HepG2 (cell line): ENCODE results near the gene CRLF1. TPM values are rescaled to one million over a fixed set of nuclear protein-coding genes. Genes with fewer than 3 reads are reported as not detected.

Experiments
- ATAC-seq: fragments of 200-7000 bp; cut with Tn5 transposase; 3 replicates; pipeline ENCODE4 v1.9.1; 2020; ENCODE audit warnings: mild to moderate bottlenecking, moderate library complexity
- BruUV-seq: library from RNA; stranded (reverse); fragments of 400-500 nt; replicated peaks from 2 replicates; lab custom pipeline; 2021; lab: Mats Ljungman, UMichigan
- CTCF ChIA-PET: fragments of 300-600 bp; formaldehyde crosslinking; extraction: SDS; loops from one replicate; lab custom pipeline; 2021; ENCODE audit warnings: low total read pairs, inconsistent platforms, low intra/inter-chr PET ratio; lab: Yijun Ruan, JAX
- POLR2A ChIA-PET: fragments of 350-600 bp; sonication (Branson Sonifier 250); formaldehyde crosslinking; loops from one replicate; lab custom pipeline; 2020; ENCODE audit warnings: antibody characterized with exemption, inconsistent platforms; lab: Yijun Ruan, JAX
- DNase-seq: peaks from one replicate; pipeline ENCODE4 v3.0.0-alpha.2; 2015; ENCODE audit warnings: low spot score
- FAIRE-seq: peaks from 3 replicates; lab custom pipeline; 2011; peaks lifted over from hg19 to GRCh38; lab: Jason Lieb, UNC
- H2AFZ ChIP-seq: one replicate; pipeline ENCODE4 v1.6.1; 2011; ENCODE audit warnings: low read length, inconsistent platforms
- H3K27ac ChIP-seq: fragments of 300-600 bp; 3 replicates; pipeline ENCODE4 v1.8.0; 2011; ENCODE audit warnings: mixed run types, mild to moderate bottlenecking, mixed read lengths, low read length, inconsistent platforms; ENCODE audit not compliant: insufficient read depth; ENCODE audit errors: extremely low read length
- H3K27me3 ChIP-seq, 2 experiments: fragments of 200-600 bp in 1 of 2; 2 replicates in 1 of 2; 3 replicates in 1 of 2; pipeline versions ENCODE4 v1.6.0 to v1.8.0; 2011; ENCODE audit warnings: low read length in 2 of 2, mild to moderate bottlenecking in 2 of 2, moderate library complexity in 2 of 2, inconsistent platforms in 1 of 2; ENCODE audit not compliant: insufficient read depth in 2 of 2, control insufficient read depth in 1 of 2
- H3K36me3 ChIP-seq, 2 experiments: fragments of 200-600 bp in 1 of 2; replicated peaks in 1 of 2; 2 replicates in 1 of 2; 3 replicates in 1 of 2; pipeline versions ENCODE4 v1.5.1 to v1.8.0; 2011; ENCODE audit warnings: low read length in 2 of 2, inconsistent platforms in 1 of 2; ENCODE audit not compliant: insufficient read depth in 2 of 2, control insufficient read depth in 1 of 2
- H3K4me1 ChIP-seq: 2 replicates; pipeline ENCODE4 v1.5.1; 2012; ENCODE audit warnings: low read length, inconsistent platforms; ENCODE audit not compliant: insufficient read depth
- H3K4me2 ChIP-seq: 2 replicates; pipeline ENCODE4 v1.6.0; 2011; ENCODE audit warnings: low read depth, low read length, inconsistent platforms
- H3K4me3 ChIP-seq, 3 experiments: fragments of 200-600 bp in 1 of 3; sonication (generic), shearing (Covaris generic) in 1 of 3; replicated peaks in 1 of 3; 2 replicates each; pipeline ENCODE4 v1.5.1; 2011 to 2016; ENCODE audit warnings: low read length in 3 of 3, inconsistent platforms in 2 of 3, low read depth in 2 of 3, mild to moderate bottlenecking in 2 of 3, control low read depth in 1 of 3, mixed read lengths in 1 of 3; ENCODE audit not compliant: insufficient read depth in 1 of 3
- H3K79me2 ChIP-seq: one replicate; pipeline ENCODE4 v1.6.1; 2011; ENCODE audit warnings: low read length, inconsistent platforms; ENCODE audit not compliant: insufficient read depth
- H3K9ac ChIP-seq: 2 replicates; pipeline ENCODE4 v1.6.0; 2011; ENCODE audit warnings: mild to moderate bottlenecking, low read depth, low read length, inconsistent platforms; ENCODE audit not compliant: insufficient read depth
- H3K9me3 ChIP-seq: 2 replicates; pipeline ENCODE4 v1.5.1; 2012; ENCODE audit warnings: mild to moderate bottlenecking, low read length
- H4K20me1 ChIP-seq: 2 replicates; pipeline ENCODE4 v1.6.0; 2011; ENCODE audit warnings: inconsistent platforms, mild to moderate bottlenecking, low read length, moderate library complexity; ENCODE audit not compliant: insufficient read depth
- GTF3A ChIP-seq: sonication (generic); formaldehyde crosslinking; conservative IDR thresholded peaks from 2 replicates; pipeline ENCODE4 v1.4.0; 2020; ENCODE audit warnings: mild to moderate bottlenecking, missing genetic modification reagents
- HOXA9 ChIP-seq: sonication (generic); formaldehyde crosslinking; IDR thresholded peaks from 2 replicates; pipeline ENCODE4 v1.8.1; 2022; ENCODE audit warnings: missing genetic modification reagents, mild to moderate bottlenecking, moderate library complexity, borderline replicate concordance
- NCOA2 ChIP-seq: sonication (generic); formaldehyde crosslinking; IDR thresholded peaks from 2 replicates; pipeline ENCODE4 v1.8.0; 2022; ENCODE audit warnings: inconsistent platforms
- NCOA5 ChIP-seq: sonication (generic); formaldehyde crosslinking; IDR thresholded peaks from 2 replicates; pipeline ENCODE4 v1.4.0; 2020; ENCODE audit warnings: missing genetic modification reagents
- NR2F6 ChIP-seq, 2 experiments: IDR thresholded peaks; 2 replicates each; pipeline ENCODE4 v1.6.1; 2016; ENCODE audit warnings: antibody characterized with exemption in 1 of 2, mild to moderate bottlenecking in 1 of 2
- POGZ ChIP-seq: sonication (generic); formaldehyde crosslinking; IDR thresholded peaks from 2 replicates; pipeline ENCODE4 v1.4.0; 2020; ENCODE audit warnings: mild to moderate bottlenecking, missing genetic modification reagents
- SALL1 ChIP-seq: sonication (generic); formaldehyde crosslinking; IDR thresholded peaks from 2 replicates; pipeline ENCODE4 v1.8.0; 2022; ENCODE audit warnings: mild to moderate bottlenecking, missing genetic modification reagents
- SMC3 ChIP-seq: IDR thresholded peaks from 2 replicates; pipeline ENCODE4 v1.6.1; 2011; ENCODE audit warnings: low read length, improper control_type of control experiment
- SRY ChIP-seq: sonication (generic); formaldehyde crosslinking; IDR thresholded peaks from 2 replicates; pipeline ENCODE4 v1.8.0; 2022; ENCODE audit warnings: mild to moderate bottlenecking, missing genetic modification reagents
- TMF1 ChIP-seq: sonication (generic); formaldehyde crosslinking; IDR thresholded peaks from 2 replicates; pipeline ENCODE4 v1.8.1; 2022; ENCODE audit warnings: low read depth, missing genetic modification reagents
- ZBTB8A ChIP-seq: sonication (generic); formaldehyde crosslinking; IDR thresholded peaks from 2 replicates; pipeline ENCODE4 v1.4.0; 2020; ENCODE audit warnings: mild to moderate bottlenecking, low read depth, missing genetic modification reagents, borderline replicate concordance
- ZIK1 ChIP-seq: sonication (generic); formaldehyde crosslinking; IDR thresholded peaks from 2 replicates; pipeline ENCODE4 v1.5.0; 2020; ENCODE audit warnings: mild to moderate bottlenecking, low read depth, missing genetic modification reagents, borderline replicate concordance
- ZNF777 ChIP-seq: sonication (generic); formaldehyde crosslinking; IDR thresholded peaks from 2 replicates; pipeline ENCODE4 v1.4.0; 2020; ENCODE audit warnings: missing genetic modification reagents
- ZNF83 ChIP-seq: sonication (generic); formaldehyde crosslinking; IDR thresholded peaks from 2 replicates; pipeline ENCODE4 v1.4.0; 2020; ENCODE audit warnings: missing genetic modification reagents, mild to moderate bottlenecking, borderline replicate concordance
- ZSCAN21 ChIP-seq: sonication (generic); formaldehyde crosslinking; IDR thresholded peaks from 2 replicates; pipeline ENCODE4 v1.8.0; 2022; ENCODE audit warnings: mild to moderate bottlenecking, missing genetic modification reagents, moderate library complexity, borderline replicate concordance
- WGBS: methylation state at CpG from one replicate; pipeline ENCODE4 v1.1.6; 2017; ENCODE audit warnings: low lambda C conversion rate; 5-methylcytosine and 5-hydroxymethylcytosine counted together
- in situ Hi-C: cut with HindIII; loops from 2 replicates; pipeline ENCODE4 v1.10.0; 2017; ENCODE audit warnings: low pct_unique_long_range_greater_than_20kb; ENCODE audit not compliant: extremely low pct_ligation_motif_present
- intact Hi-C: fragments of 100-400 bp; cut with micrococcal nuclease; formaldehyde crosslinking; loops from one replicate; pipeline ENCODE4 v1.10.0; 2022; ENCODE audit not compliant: unreplicated experiment
- polyA plus RNA-seq, 8 experiments: library from polyadenylated mRNA; depleted of rRNA in 3 of 8; stranded (reverse) in 7 of 8; unstranded in 1 of 8; fragments of >200 nt; fragmentation: Illumina TruSeq in 4 of 8; extraction: Trizol in 4 of 8; gene quantifications; 2 replicates each; pipeline versions ENCODE4 v1.2.1 to v1.2.3, GENCODE V29; 2011 to 2016; ENCODE audit warnings: low read depth in 4 of 8, missing spikeins in 1 of 8, mixed read lengths in 1 of 8; ENCODE audit not compliant: insufficient read depth in 1 of 8
- total RNA-seq, 5 experiments: library from RNA; depleted of rRNA; stranded (reverse); fragments of >200 nt; fragmentation: Illumina TruSeq; extraction: Trizol; gene quantifications; 2 replicates each; pipeline ENCODE4 v1.2.3, GENCODE V29; 2016; ENCODE audit warnings: low read depth in 1 of 5
- TF ChIP-seq, protein P1 (sequence below): IDR thresholded peaks from 2 replicates; pipeline ENCODE4 v1.6.1; 2018; ENCODE audit warnings: missing genetic modification reagents, mild to moderate bottlenecking, missing compliant biosample characterization
- TF ChIP-seq, protein P2 (sequence below): sonication (generic); formaldehyde crosslinking; IDR thresholded peaks from 2 replicates; pipeline ENCODE4 v1.8.1; 2023; ENCODE audit warnings: mild to moderate bottlenecking, inconsistent platforms, moderate library complexity, missing genetic modification reagents, borderline replicate concordance

The CRLF1 gene
- total and polyA plus RNA-seq, 2 of the 13 experiments (the other 11 are each of a cell fraction or from before 2014, with no cell fraction given), result 217 to 296 TPM

DNA sequence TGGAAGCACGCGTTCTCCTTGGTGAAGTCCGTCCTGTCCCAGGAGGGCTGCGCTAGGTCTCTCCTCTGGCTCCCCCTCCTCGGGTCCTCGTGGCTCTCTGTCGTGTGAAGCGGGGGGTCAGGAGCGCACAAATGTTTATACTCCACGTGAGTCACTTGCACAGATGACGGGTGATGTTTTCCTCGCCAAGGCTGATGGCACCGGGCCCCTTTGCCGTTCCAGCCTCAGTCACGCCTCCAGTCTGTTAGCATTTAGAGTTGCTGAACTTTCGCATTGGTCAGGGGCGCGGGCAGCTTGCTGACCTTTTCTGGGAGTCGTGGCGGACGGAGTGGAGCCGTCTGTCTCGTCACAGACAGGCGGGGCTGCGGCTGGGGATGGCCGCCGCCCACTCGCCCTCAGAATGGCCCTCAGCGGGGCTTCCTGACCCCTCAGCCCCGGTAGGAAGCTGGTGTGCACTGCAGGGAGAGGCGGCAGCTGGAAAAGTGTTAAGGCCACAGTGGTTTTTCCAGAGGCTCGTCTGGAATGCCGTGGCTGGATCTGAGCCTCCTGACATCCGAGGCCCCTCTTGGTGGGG, 44.0 kb upstream of the CRLF1 start:
- Histone ChIP-seq H3K27me3 (no peaks in the 10 kb centered on the region), H3K79me2 (no peaks in the 10 kb centered on the region), H3K27ac (no peak overlapping the region), H3K4me1 (no peaks in the 10 kb centered on the region), H3K36me3 (no peaks in the 10 kb centered on the region; a peak in 1 of 5 replicates), H3K4me2 (no peak overlapping the region)
- 95% methylated on average over 22 of the region's 34 CpGs for WGBS
- no peak for DNase-seq
- CTCF ChIA-PET, result no interaction called here
- TF ChIP-seq HOXA9 (CRISPR knock-in tag), result no peak
- no peak for TF ChIP-seq ZIK1 (CRISPR knock-in tag)
- TF ChIP-seq, protein P1, sequence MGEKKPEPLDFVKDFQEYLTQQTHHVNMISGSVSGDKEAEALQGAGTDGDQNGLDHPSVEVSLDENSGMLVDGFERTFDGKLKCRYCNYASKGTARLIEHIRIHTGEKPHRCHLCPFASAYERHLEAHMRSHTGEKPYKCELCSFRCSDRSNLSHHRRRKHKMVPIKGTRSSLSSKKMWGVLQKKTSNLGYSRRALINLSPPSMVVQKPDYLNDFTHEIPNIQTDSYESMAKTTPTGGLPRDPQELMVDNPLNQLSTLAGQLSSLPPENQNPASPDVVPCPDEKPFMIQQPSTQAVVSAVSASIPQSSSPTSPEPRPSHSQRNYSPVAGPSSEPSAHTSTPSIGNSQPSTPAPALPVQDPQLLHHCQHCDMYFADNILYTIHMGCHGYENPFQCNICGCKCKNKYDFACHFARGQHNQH (CRISPR knock-in tag), result no peak
- TF ChIP-seq, protein P2, sequence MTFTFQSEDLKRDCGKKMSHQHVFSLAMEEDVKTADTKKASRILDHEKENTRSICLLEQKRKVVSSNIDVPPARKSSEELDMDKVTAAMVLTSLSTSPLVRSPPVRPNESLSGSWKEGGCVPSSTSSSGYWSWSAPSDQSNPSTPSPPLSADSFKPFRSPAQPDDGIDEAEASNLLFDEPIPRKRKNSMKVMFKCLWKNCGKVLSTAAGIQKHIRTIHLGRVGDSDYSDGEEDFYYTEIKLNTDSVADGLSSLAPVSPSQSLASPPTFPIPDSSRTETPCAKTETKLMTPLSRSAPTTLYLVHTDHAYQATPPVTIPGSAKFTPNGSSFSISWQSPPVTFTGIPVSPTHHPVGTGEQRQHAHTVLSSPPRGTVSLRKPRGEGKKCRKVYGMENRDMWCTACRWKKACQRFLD (CRISPR knock-in tag), result no peak
- TF ChIP-seq NCOA5, result no peak
- TF ChIP-seq ZSCAN21 (CRISPR knock-in tag), result no peak
- TF ChIP-seq ZNF777 (CRISPR knock-in tag), result no peak
- TF ChIP-seq GTF3A (CRISPR knock-in tag), result no peak
- no peak for TF ChIP-seq SALL1
- TF ChIP-seq POGZ (CRISPR knock-in tag), result no peak
- TF ChIP-seq ZBTB8A (CRISPR knock-in tag), result no peak
- TF ChIP-seq NCOA2, result no peak
- TF ChIP-seq SMC3, result no peak
- TF ChIP-seq TMF1 (CRISPR knock-in tag), result no peak
- no peak for TF ChIP-seq ZNF83 (CRISPR knock-in tag)
- no peak for TF ChIP-seq SRY (CRISPR knock-in tag)
- no peak for TF ChIP-seq NR2F6 (IDR thresholded peaks at IDR 0.05)
- TF ChIP-seq NR2F6 (CRISPR knock-in tag; IDR thresholded peaks at IDR 0.05), result no peak
- TF ChIP-seq, all 625 proteins: peak for 0
- FAIRE-seq (no peak), ATAC-seq (no peak)
- BruUV-seq, result no TSS peak
- POLR2A ChIA-PET, result no interaction called here
- H4K20me1 ChIP-seq, result no peaks in the 10 kb centered on the region
- no peak overlapping the region for H2AFZ ChIP-seq
- in situ Hi-C loops, result no loop called here
- H3K9me3 ChIP-seq, result no peaks in the 10 kb centered on the region
- intact Hi-C loops, result no loop called here
- H3K9ac ChIP-seq, result no peak overlapping the region
- no peak overlapping the region for H3K4me3 ChIP-seq
